Ovary (tissue), 9 donors: ENCODE results near the gene TMPRSS7. TPM values are rescaled to one million over a fixed set of nuclear protein-coding genes. Genes with fewer than 3 reads are reported as not detected.

Source experiments
- DNase-seq, 5 donors: peaks; one replicate each; pipeline ENCODE4 v3.0.0-alpha.2; 2019 to 2020
- H3K27ac ChIP-seq, 2 donors: fragments of 200-600 bp; one replicate each; pipeline versions ENCODE4 v1.5.1 to v1.8.0; 2019 to 2022
- H3K27me3 ChIP-seq: fragments of 200-600 bp; one replicate; pipeline ENCODE4 v1.8.0; 2022
- H3K36me3 ChIP-seq: fragments of 200-600 bp; sonication (generic); one replicate; pipeline ENCODE4 v1.5.1; 2019
- H3K4me1 ChIP-seq: one replicate; pipeline ENCODE4 v1.8.1; 2013; ENCODE audit warnings: mild to moderate bottlenecking, moderate library complexity; ENCODE audit not compliant: insufficient read depth
- H3K4me3 ChIP-seq: fragments of 200-600 bp; sonication (generic); one replicate; pipeline ENCODE4 v1.5.1; 2017
- H3K9me3 ChIP-seq, 2 donors: fragments of 200-600 bp in 1 of 2; sonication (generic) in 1 of 2; one replicate each; pipeline versions ENCODE4 v1.5.1 to v1.8.1; 2013 to 2019; ENCODE audit warnings: mild to moderate bottlenecking in 1 of 2, moderate library complexity in 1 of 2
- EP300 ChIP-seq: sonication (generic); formaldehyde crosslinking; IDR thresholded peaks from one replicate; pipeline ENCODE4 v1.6.1; 2017; ENCODE audit warnings: antibody characterized with exemption
- POLR2A ChIP-seq: fragments of 450-650 bp; IDR thresholded peaks from one replicate; pipeline ENCODE4 v1.6.1; 2017; ENCODE audit warnings: antibody characterized with exemption, mild to moderate bottlenecking, moderate library complexity
- WGBS, 3 donors: extraction: QIAGEN DNeasy Blood & Tissue Kit in 1 of 3; methylation state at CpG; one replicate each; pipeline versions ENCODE4 v1.1.5 to v1.1.7; 2013 to 2017; 5-methylcytosine and 5-hydroxymethylcytosine counted together
- intact Hi-C, 4 donors: fragments of 100-400 bp; cut with DNase I; formaldehyde crosslinking; loops; one replicate each; pipeline versions ENCODE4 v1.11.0 to v1.15.1; 2022 to 2023
- polyA plus RNA-seq, 2 donors: library from polyadenylated mRNA; stranded (reverse); fragments of 200-250 nt in 1 of 2; fragments of 350-450 nt in 1 of 2; fragmentation: Illumina TruSeq in 1 of 2; extraction: RNeasy Lipid Tissue Mini Kit (QIAGEN cat#74804) in 1 of 2; gene quantifications; one replicate each; pipeline ENCODE4 v1.2.3, GENCODE V29; 2013 to 2014
- total RNA-seq, 7 donors: library from RNA; depleted of rRNA in 2 of 7; stranded (reverse); fragments of >200 nt in 2 of 7; fragmentation: NEBNext Ultra II Directional in 3 of 7; extraction: Animal tissue kit (Norgen Biotek cat#: 25700) in 3 of 7; gene quantifications; one replicate each; pipeline versions ENCODE4 v1.1.0 to v1.2.4, GENCODE V29; 2016 to 2023
- TF ChIP-seq, protein P1 (sequence below), 3 donors: fragments of 450-650 bp in 2 of 3; fragments of 200-600 bp in 1 of 3; IDR thresholded peaks; one replicate each; pipeline versions ENCODE4 v1.5.1 to v1.8.0; 2016 to 2022; ENCODE audit warnings: antibody characterized with exemption in 3 of 3, mild to moderate bottlenecking in 1 of 3
- donor health status: DM: no; HTN: no; CAD: no; lungs with moderate emphysema.
- donor health status: DM: no; HTN: no; CAD: no.
- donor health status: Bipolar disorder and iron deficiency.
- donor health status: DM: yes; HTN: yes; CAD: no.
- donor health status: DM: no; HTN: no; CAD: no.
- donor health status: DM: yes; HTN: yes; CAD: no.

The TMPRSS7 gene
- total and polyA plus RNA-seq, 9 donors, result 0.34 TPM; not detected in 8

GRCh38 chr3:112020674-112021085 lies 13.9 kb upstream of the TMPRSS7 start:
- intact Hi-C loops, result no loop called here
- 76 to 81% (median 79%) methylated on average over 1 of the region's 1 CpG for WGBS, 3 donors
- Histone ChIP-seq H3K4me3 (no peak overlapping the region), H3K36me3 (no peaks in the 10 kb centered on the region), H3K4me1 (no peaks in the 10 kb centered on the region), H3K27ac (no peak overlapping the region), H3K27me3 (no peaks in the 10 kb centered on the region), H3K9me3 (no peaks in the 10 kb centered on the region)
- no peak for DNase-seq
- TF ChIP-seq EP300 (no peak), POLR2A (no peak)
- TF ChIP-seq, protein P1, sequence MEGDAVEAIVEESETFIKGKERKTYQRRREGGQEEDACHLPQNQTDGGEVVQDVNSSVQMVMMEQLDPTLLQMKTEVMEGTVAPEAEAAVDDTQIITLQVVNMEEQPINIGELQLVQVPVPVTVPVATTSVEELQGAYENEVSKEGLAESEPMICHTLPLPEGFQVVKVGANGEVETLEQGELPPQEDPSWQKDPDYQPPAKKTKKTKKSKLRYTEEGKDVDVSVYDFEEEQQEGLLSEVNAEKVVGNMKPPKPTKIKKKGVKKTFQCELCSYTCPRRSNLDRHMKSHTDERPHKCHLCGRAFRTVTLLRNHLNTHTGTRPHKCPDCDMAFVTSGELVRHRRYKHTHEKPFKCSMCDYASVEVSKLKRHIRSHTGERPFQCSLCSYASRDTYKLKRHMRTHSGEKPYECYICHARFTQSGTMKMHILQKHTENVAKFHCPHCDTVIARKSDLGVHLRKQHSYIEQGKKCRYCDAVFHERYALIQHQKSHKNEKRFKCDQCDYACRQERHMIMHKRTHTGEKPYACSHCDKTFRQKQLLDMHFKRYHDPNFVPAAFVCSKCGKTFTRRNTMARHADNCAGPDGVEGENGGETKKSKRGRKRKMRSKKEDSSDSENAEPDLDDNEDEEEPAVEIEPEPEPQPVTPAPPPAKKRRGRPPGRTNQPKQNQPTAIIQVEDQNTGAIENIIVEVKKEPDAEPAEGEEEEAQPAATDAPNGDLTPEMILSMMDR (IDR thresholded peaks at IDR 0.05), result no peak

DNA sequence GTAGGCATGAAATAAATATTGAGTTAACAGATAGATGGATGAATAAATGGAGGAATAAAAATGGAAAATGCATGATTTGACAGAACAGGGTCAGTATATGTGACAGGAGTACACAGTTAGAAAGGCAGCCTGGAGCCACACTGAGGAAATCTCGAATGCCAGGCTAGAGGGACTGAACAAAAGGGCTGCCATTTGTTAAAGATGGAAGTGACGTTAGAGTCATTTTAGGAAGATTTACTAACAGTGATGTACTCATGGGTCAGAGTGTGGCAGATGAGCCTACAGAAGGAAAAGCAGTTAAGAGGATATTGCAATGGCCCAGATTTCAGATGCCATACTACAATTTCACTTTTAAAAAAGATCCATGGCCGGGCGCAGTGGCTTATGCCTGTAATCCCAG lies 7.4 kb upstream of the TMPRSS7 start:
- intact Hi-C loops, result no loop called here
- no peaks in the 10 kb centered on the region for H3K9me3 ChIP-seq
- no peak overlapping the region for H3K27ac ChIP-seq
- no peaks in the 10 kb centered on the region for H3K4me1 ChIP-seq
- no peak overlapping the region for H3K4me3 ChIP-seq
- H3K27me3 ChIP-seq, result no peaks in the 10 kb centered on the region
- DNase-seq, result no peak
- TF ChIP-seq POLR2A (no peak), EP300 (no peak)
- TF ChIP-seq, protein P1 (IDR thresholded peaks at IDR 0.05), result no peak
- H3K36me3 ChIP-seq, result no peaks in the 10 kb centered on the region
- WGBS, 3 donors, result 90 to 92% (median 91%) methylated on average over 4 of the region's 4 CpGs

DNA sequence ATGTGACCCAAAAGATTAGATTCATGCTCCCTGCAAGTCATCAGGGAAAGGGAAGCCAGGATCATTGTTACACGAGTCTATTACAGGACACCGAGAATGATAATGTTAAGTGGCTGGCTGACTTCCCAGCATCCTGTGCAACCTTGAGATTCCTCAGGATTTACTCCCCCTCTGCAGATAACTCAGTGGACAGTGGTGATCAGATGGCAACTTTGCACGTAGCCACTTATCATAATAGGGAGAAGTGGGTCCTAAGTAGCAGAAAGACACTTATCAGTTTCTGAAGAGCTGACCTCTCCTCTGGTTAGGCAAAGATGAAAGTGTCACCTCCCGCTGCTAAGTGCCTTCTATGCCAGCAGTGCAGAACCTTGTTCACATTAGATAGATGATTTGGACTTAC lies 6.7 kb upstream of the TMPRSS7 start:
- Histone ChIP-seq H3K4me1 (no peaks in the 10 kb centered on the region), H3K27me3 (no peaks in the 10 kb centered on the region), H3K27ac (no peak overlapping the region), H3K9me3 (no peaks in the 10 kb centered on the region), H3K36me3 (no peaks in the 10 kb centered on the region), H3K4me3 (no peak overlapping the region)
- no peak for TF ChIP-seq POLR2A
- no peak for TF ChIP-seq EP300
- TF ChIP-seq, protein P1 (IDR thresholded peaks at IDR 0.05), result no peak
- intact Hi-C loops, result no loop called here
- no peak for DNase-seq
- WGBS, 3 donors, result 16 to 24% (median 19%) methylated on average over 4 of the region's 4 CpGs

GRCh38 chr3:112030901-112031300 lies 3.6 kb upstream of the TMPRSS7 start:
- H3K27me3 ChIP-seq, result no peaks in the 10 kb centered on the region
- H3K27ac ChIP-seq, result no peak overlapping the region
- intact Hi-C loops, result no loop called here
- no peak overlapping the region for H3K4me3 ChIP-seq
- WGBS, 3 donors, result 91 to 97% (median 92%) methylated on average over 5 of the region's 5 CpGs
- no peaks in the 10 kb centered on the region for H3K9me3 ChIP-seq
- no peaks in the 10 kb centered on the region for H3K36me3 ChIP-seq
- H3K4me1 ChIP-seq, result no peaks in the 10 kb centered on the region
- TF ChIP-seq EP300 (no peak), POLR2A (no peak)
- TF ChIP-seq, protein P1 (IDR thresholded peaks at IDR 0.05), result no peak
- DNase-seq, result no peak
